HepG2 (cell line): ENCODE data around the gene EMILIN1. TPM values are rescaled to one million over a fixed set of nuclear protein-coding genes. Genes with fewer than 3 reads are reported as not detected.
A peak's percentile ranks its signal among the peaks of the same experiment; 100 is the strongest.

Experiments
- AKNA ChIP-seq: sonication (generic); formaldehyde crosslinking; IDR thresholded peaks from 2 replicates; pipeline ENCODE4 v1.4.0; 2020; ENCODE audit warnings: missing genetic modification reagents, borderline replicate concordance
- ATM ChIP-seq: fragments of 450-650 bp; IDR thresholded peaks from 2 replicates; pipeline ENCODE4 v1.7.1; 2017; ENCODE audit warnings: mild to moderate bottlenecking, borderline replicate concordance
- GZF1 ChIP-seq: sonication (generic); formaldehyde crosslinking; IDR thresholded peaks from 2 replicates; pipeline ENCODE4 v1.5.1; 2020; ENCODE audit warnings: mild to moderate bottlenecking, missing genetic modification reagents
- HMG20A ChIP-seq: IDR thresholded peaks from 2 replicates; pipeline ENCODE4 v1.6.1; 2016; ENCODE audit warnings: borderline replicate concordance
- LRRFIP1 ChIP-seq: sonication (generic); formaldehyde crosslinking; conservative IDR thresholded peaks from 2 replicates; pipeline ENCODE4 v1.4.0; 2020; ENCODE audit warnings: missing genetic modification reagents
- MZF1 ChIP-seq: sonication (generic); formaldehyde crosslinking; IDR thresholded peaks from 2 replicates; pipeline ENCODE4 v1.8.1; 2023; ENCODE audit warnings: mild to moderate bottlenecking, missing genetic modification reagents, borderline replicate concordance
- SP1 ChIP-seq, 2 experiments: fragments of 450-650 bp in 1 of 2; sonication (generic) in 1 of 2; formaldehyde crosslinking in 1 of 2; IDR thresholded peaks; 2 replicates each; pipeline versions ENCODE4 v1.4.0 to v1.6.1; 2016 to 2020; ENCODE audit warnings: missing genetic modification reagents in 1 of 2
- TOPORS ChIP-seq: sonication (generic); formaldehyde crosslinking; IDR thresholded peaks from 2 replicates; pipeline ENCODE4 v1.8.0; 2023; ENCODE audit warnings: mild to moderate bottlenecking, missing genetic modification reagents
- ZBTB46 ChIP-seq: sonication (generic); formaldehyde crosslinking; IDR thresholded peaks from 2 replicates; pipeline ENCODE4 v1.4.0; 2020; ENCODE audit warnings: mild to moderate bottlenecking, missing genetic modification reagents, borderline replicate concordance
- ZNF207 ChIP-seq: fragments of 450-650 bp; IDR thresholded peaks from 2 replicates; pipeline ENCODE4 v1.6.1; 2016; ENCODE audit warnings: antibody characterized with exemption, borderline replicate concordance
- ZNF34 ChIP-seq: sonication (generic); formaldehyde crosslinking; IDR thresholded peaks from 2 replicates; pipeline ENCODE4 v1.4.0; 2020; ENCODE audit warnings: mild to moderate bottlenecking, missing genetic modification reagents, borderline replicate concordance
- ZNF616 ChIP-seq: sonication (generic); formaldehyde crosslinking; IDR thresholded peaks from 2 replicates; pipeline ENCODE4 v1.5.0; 2020; ENCODE audit warnings: low read depth, mild to moderate bottlenecking, missing genetic modification reagents
- ZNF644 ChIP-seq: IDR thresholded peaks from 2 replicates; pipeline ENCODE4 v1.6.1; 2016; ENCODE audit warnings: low read depth
- ZNF776 ChIP-seq: sonication (generic); formaldehyde crosslinking; IDR thresholded peaks from 2 replicates; pipeline ENCODE4 v1.4.0; 2020; ENCODE audit warnings: mild to moderate bottlenecking, missing genetic modification reagents
- polyA plus RNA-seq, 8 experiments: library from polyadenylated mRNA; depleted of rRNA in 3 of 8; stranded (reverse) in 7 of 8; unstranded in 1 of 8; fragments of >200 nt; fragmentation: Illumina TruSeq in 4 of 8; extraction: Trizol in 4 of 8; gene quantifications; 2 replicates each; pipeline versions ENCODE4 v1.2.1 to v1.2.3, GENCODE V29; 2011 to 2016; ENCODE audit warnings: low read depth in 4 of 8, missing spikeins in 1 of 8, mixed read lengths in 1 of 8; ENCODE audit not compliant: insufficient read depth in 1 of 8
- total RNA-seq, 5 experiments: library from RNA; depleted of rRNA; stranded (reverse); fragments of >200 nt; fragmentation: Illumina TruSeq; extraction: Trizol; gene quantifications; 2 replicates each; pipeline ENCODE4 v1.2.3, GENCODE V29; 2016; ENCODE audit warnings: low read depth in 1 of 5
- TF ChIP-seq, protein P1 (sequence below): sonication (generic); formaldehyde crosslinking; IDR thresholded peaks from 2 replicates; pipeline ENCODE4 v1.4.0; 2020; ENCODE audit warnings: low read depth, mild to moderate bottlenecking, missing genetic modification reagents
- TF ChIP-seq, protein P2 (sequence below): sonication (generic); formaldehyde crosslinking; IDR thresholded peaks from 2 replicates; pipeline ENCODE4 v1.8.0; 2022; ENCODE audit warnings: mild to moderate bottlenecking, missing genetic modification reagents, moderate library complexity

The EMILIN1 gene
- total and polyA plus RNA-seq, 2 of the 13 experiments (the other 11 are each of a cell fraction or from before 2014, with no cell fraction given): 8.1 to 9.7 TPM

GRCh38 chr2:27118525-27119329 lies 40.3 kb downstream of the EMILIN1 start, which contains the start of gene CGREF1 (continued):
- TF ChIP-seq AKNA: no peak
- TF ChIP-seq, protein P1, sequence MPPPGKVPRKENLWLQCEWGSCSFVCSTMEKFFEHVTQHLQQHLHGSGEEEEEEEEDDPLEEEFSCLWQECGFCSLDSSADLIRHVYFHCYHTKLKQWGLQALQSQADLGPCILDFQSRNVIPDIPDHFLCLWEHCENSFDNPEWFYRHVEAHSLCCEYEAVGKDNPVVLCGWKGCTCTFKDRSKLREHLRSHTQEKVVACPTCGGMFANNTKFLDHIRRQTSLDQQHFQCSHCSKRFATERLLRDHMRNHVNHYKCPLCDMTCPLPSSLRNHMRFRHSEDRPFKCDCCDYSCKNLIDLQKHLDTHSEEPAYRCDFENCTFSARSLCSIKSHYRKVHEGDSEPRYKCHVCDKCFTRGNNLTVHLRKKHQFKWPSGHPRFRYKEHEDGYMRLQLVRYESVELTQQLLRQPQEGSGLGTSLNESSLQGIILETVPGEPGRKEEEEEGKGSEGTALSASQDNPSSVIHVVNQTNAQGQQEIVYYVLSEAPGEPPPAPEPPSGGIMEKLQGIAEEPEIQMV (CRISPR knock-in tag): no peak
- no peak for TF ChIP-seq HMG20A (CRISPR knock-in tag)
- TF ChIP-seq ZNF34 (CRISPR knock-in tag): no peak
- TF ChIP-seq TOPORS (CRISPR knock-in tag): no peak
- TF ChIP-seq ZNF644 (CRISPR knock-in tag): no peak
- no peak for TF ChIP-seq LRRFIP1 (CRISPR knock-in tag)
- no peak for TF ChIP-seq ATM
- no peak for TF ChIP-seq GZF1 (CRISPR knock-in tag)
- TF ChIP-seq ZBTB46: no peak
- no peak; the same call in 1 of the 2 replicates for TF ChIP-seq ZNF776 (CRISPR knock-in tag)
- no peak for TF ChIP-seq MZF1
- TF ChIP-seq ZNF207: no peak
- peak; percentile 25; the same call in 1 of the 2 replicates for TF ChIP-seq ZNF616 (CRISPR knock-in tag)
- TF ChIP-seq, protein P2, sequence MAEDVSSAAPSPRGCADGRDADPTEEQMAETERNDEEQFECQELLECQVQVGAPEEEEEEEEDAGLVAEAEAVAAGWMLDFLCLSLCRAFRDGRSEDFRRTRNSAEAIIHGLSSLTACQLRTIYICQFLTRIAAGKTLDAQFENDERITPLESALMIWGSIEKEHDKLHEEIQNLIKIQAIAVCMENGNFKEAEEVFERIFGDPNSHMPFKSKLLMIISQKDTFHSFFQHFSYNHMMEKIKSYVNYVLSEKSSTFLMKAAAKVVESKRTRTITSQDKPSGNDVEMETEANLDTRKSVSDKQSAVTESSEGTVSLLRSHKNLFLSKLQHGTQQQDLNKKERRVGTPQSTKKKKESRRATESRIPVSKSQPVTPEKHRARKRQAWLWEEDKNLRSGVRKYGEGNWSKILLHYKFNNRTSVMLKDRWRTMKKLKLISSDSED (CRISPR knock-in tag): no peak; the same call in none of the 2 replicates
- TF ChIP-seq SP1 (IDR thresholded peaks at IDR 0.05): no peak
- TF ChIP-seq SP1 (CRISPR knock-in tag; IDR thresholded peaks at IDR 0.05): no peak
